HG03139 (cell line): Measurements from ENCODE around the gene NFYC.

Experiments used
- ATAC-seq: cut with Tn5 transposase; IDR thresholded peaks from one replicate; pipeline ENCODE4 v1.9.1; 2021; ENCODE audit not compliant: unreplicated experiment

Gene NFYC

GRCh38 chr1:40794974-40795715, 103.6 kb downstream of the NFYC start:
- no peak for ATAC-seq

DNA sequence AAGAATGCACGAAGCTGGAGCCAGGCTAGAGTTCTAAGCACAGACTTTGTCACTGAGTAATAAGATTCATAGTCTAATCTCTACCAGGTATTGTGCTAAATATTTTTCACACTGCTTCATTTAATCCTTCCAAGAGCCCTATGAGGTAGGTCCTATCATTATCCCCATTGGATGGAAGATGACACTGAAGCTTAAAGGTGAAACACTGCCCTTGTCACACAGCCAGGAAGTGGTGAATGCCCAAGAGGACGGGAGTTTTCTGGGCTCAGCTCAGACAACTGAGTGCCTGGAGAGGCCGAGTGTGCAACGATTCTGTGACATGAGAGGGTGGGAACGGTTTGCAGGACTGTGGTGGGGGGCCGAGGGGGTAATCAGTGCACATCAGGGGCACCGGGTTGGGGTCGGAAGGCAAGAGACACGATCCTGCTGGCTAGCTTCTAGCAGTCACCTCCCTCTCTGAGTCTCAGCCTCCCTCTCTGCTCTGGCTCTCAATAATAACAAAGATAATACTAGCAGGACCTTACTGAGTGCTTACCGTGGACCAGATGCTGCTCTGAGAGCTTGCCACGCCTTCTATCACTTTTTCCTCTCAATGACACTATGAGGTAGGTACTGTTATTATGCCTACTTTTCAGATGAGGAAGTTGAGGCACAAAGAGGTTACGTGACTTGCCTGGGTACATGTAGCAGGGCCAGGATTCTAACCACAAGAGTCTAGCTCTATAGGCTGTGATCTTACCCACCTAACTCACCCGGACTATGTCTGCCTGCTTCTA, 104.5 kb downstream of the NFYC start:
- ATAC-seq, result no peak

- no peak for ATAC-seq
Observed at GRCh38 chr1:40796939-40797667, 105.6 kb downstream of the NFYC start.

DNA sequence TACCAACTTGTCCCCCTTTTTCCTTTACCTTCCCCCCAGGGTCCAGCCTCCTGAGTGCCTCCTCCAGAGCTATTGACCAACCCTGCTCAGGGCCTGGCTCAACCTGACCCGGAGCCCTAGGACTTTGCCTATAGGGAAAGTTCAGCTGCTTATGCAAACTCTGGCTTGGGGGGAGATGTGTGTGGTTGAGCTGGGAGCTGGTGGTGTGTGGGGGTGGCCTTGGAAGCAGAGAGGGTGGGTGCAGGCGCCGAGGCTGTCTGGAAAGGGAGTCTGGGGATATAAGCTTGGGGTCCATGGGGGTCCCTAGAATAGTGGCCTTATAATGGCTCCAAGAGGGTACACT, 106.1 kb downstream of the NFYC start:
- ATAC-seq, result no peak

DNA sequence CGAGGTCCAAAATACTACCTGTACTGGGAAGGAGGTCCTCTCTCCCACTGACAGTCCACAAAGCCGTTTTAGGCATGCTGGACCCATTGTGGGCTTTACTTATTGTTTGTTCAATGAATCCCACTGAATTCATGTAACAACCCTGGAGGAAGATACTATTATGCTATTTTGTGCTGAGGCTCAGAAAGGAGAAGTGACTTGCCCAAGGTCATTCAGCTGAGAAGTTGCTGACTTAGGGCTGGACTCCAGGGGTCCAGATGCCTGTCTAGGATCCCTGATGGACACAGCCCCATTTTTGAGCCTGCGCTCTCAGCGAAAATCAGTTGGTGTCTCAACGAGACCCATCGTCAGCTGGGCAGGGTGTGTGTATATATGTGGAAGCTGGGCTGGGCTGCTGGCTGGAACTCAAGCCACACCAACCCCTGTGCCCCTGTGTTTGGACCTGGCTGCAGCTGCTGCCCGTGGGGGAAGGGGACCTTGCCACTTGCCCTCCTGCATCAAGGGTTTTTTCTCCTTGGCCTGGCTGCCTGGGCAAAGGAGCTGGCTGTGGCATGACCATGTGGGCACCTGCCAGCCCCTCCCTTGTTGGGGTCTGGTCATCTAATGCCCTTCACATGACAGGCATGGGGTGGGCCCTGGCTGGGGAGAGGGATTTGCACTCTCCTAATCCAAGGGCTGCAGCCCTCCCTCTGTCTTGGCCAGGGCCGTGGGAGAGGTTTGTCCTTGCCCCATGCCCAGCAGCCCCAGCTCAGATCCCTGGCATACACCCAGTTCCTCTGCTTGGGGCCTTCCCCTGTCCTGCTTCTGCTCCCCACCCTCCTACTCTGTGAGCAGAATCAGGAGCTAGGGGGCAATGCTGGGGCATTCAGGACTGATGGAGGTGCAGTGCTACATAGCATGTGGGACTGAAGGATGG, 107.1 kb downstream of the NFYC start:
- no peak for ATAC-seq

DNA sequence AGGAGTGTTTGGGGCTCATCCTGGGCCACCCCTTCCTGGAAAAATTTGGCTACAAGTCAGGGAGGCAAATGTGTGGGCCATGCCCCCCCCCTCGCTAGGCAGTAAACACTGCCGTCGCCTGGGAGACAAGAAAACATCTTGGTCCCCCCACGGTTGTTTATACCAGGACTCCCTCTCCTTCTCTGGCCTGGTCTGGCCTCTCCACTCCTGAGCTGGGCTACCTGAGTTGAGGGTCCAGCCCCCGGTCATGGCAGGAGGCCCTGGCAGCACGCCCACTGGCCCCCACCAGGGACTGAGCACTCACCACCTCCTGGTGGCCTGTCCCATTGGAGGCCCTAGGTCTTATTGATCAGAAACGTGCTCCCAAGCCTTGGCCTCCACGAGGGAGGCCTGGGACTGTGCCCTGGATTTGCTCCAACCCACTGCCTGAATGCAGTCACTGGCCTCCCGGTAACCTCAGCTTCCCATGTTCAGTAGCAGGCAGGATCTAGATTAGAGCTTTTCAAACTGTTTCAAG, 107.9 kb downstream of the NFYC start:
- no peak for ATAC-seq

DNA sequence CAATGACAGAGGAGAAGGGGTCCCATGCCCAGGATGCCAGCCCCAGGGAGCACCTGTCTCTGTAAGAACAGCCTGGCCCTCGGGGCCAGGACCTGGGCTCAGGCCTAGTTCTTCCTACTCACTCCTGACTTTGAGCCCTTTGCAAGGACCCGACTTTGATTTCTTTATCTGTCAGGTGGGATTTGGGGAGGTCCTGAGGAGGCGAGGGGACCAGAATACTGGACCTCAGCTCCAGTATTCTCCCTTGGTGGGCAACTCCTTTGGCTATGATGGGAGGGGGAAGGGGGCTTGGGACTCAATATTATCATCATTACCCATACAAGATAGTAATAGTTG, 110.2 kb downstream of the NFYC start:
- ATAC-seq, result no peak

DNA sequence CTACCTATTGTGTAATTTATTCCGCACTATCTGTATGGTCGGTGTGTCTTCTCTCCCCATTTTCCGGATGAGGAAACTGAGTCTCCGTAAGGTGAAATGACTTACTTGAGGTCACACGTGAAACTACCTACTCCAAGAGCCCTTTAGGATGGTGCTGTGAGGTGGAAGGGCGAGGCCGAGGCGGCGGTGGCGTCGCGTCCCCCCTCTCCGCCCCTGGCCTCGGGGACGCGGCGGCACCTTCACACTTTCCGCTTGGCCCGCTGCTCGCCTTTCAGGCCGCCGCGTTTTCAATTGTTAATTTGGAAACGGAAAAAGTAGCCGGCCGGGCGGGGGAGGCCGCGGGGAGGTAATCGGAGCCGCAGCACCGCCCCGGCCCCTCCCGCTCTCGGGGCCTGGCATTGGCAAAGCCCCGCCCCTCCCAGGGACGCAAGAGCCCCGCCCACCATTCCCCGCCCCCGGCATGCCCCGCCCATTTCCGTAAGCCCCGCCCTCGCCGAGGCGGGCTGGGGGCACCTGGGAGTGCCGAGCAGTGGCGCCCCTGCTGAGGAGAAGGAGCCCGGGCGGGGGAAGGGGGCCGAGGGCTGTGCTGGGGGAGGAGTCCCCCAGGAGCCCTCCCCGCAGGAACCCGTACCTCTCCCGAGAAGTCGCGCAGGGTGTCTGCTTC, 110.7 kb downstream of the NFYC start:
- ATAC-seq, result peak; percentile 64

DNA sequence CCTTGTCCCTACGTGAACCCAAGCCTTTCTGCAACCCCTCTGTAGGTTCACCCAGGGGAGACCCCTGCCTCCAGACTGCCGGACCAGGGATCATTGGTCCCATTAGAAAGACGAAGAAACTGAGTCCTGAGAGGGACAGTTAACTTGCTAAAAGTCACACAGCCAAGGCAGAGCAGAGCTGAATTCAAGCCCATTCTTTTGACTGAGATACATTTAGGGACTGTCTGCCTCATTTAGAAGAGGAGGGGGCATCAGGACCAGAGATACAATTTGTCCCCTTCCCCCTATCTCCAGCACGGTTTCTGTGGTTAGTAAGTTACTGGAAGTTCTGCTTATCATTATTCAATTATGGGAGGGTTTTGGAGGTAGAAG, 111.2 kb downstream of the NFYC start:
- no peak for ATAC-seq

DNA sequence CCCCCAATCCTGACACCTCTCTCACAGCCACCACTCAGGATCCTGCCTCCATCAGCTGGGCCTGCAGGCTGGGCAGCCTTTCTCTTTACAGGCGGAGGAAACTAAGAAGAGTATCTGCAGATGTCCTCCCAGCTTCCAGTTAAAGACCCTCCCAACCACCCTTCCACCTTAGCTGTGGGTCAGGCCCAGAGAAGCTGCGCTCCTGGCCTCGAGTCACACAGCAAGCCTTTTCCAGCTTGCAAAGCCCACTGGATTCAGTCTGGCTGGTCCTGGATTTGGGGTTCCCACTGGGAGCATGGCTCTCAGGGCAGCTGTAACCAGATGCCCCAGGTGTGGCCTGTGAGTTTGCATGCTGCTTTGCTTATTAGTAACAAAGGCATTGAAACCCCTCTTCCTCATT, 111.9 kb downstream of the NFYC start:
- ATAC-seq, result no peak

DNA sequence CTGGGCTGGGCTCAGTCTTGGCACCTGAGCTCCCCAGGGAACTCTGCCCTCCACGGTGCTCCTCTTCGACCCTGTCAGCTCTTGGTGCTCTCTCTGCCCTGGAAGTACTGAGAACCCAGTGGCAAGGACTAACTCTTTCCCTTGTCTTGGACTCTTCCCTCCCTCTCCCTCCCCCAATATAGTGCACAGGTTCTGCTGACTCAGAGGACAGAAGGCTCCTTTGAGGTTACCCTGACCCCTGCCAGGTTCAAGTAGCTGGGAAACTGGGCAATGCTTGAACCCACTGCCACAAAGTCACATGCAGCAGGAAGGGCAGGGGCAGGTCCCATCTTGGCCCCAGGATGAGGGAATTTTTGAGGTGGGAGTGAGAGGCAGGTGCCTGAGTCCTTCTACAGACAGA, 112.4 kb downstream of the NFYC start:
- no peak for ATAC-seq

- no peak for ATAC-seq
Observed at GRCh38 chr1:40806240-40806639, 114.7 kb downstream of the NFYC start.

- ATAC-seq, result no peak
Observed at GRCh38 chr1:40806731-40807695, 115.5 kb downstream of the NFYC start.

DNA sequence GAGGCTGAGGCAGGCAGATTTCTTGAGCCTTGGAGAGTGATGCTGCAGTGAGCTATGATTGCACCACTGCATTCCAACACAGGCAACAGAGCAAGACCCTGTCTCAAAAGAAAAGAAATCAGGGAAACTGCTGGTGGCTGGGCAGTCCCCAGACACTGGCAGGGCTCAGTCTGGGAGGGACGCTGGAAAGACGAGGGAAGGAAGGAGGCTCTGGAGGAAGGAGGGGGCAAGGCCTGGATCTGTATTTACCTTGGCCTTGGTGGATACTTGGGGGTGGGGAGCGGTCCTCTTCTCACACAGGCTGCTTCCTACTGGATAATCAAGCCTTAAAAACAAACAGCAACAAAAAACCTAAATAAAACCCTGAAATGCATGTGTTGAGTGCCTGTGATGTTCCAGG, 116.5 kb downstream of the NFYC start:
- ATAC-seq, result no peak

DNA sequence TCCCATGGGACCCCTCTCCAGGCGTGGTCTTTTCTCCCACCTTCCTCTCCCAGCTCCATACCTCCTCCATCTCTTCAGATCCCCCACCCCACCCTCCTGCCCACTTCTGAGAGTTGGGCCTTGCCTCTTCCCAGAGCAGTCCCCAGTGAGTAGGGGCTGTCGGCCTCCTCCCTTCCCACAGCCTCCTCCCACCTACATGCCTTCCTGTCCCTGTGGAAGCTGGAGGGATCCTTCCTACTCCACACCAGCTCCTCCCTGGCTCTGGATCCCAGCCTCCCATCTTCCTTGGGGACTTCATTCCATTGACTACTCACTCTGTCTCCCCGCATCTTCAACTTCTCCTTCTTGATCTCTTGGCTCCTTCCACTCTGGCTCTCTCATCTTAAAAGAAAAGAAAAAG, 116.9 kb downstream of the NFYC start:
- no peak for ATAC-seq

GRCh38 chr1:40808909-40809308, 117.4 kb downstream of the NFYC start:
- ATAC-seq, result no peak

GRCh38 chr1:40810927-40811326, 119.4 kb downstream of the NFYC start:
- no peak for ATAC-seq

GRCh38 chr1:40815420-40815819, 123.9 kb downstream of the NFYC start:
- ATAC-seq, result no peak

DNA sequence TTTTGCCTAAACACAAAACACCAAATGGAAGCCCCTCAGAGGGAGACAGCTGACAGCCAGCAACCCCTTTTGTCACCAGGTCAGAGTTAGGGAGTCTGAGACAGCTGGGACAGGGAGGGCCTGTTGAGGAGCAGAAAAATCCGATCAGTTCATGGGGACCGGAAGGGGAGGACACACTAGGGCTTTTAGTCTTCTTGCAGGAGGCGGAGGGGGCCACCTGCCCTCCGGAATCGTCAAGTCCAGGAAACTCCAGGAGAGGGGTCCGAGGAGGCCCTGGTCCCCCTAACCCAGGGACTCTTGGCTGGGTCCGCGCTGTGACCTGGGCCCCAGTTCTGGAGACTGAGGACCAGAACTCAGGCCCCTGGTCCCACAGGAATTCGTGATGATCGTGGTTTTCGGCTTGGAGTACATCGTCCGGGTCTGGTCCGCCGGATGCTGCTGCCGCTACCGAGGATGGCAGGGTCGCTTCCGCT, 126.3 kb downstream of the NFYC start:
- ATAC-seq, result no peak
